Fibroblast of the aortic adventitia (primary cell): ENCODE results near the gene WDR43. TPM values are rescaled to one million over a fixed set of nuclear protein-coding genes. Genes with fewer than 3 reads are reported as not detected.

Experiments used
- DNase-seq: peaks from one replicate; pipeline ENCODE4 v3.0.0-alpha.2; 2010; ENCODE audit warnings: low read depth
- H3K4me3 ChIP-seq: 2 replicates; pipeline ENCODE4 v1.5.1; 2011; ENCODE audit warnings: low read depth, mild to moderate bottlenecking, control low read depth, low read length, moderate library complexity
- total RNA-seq: library from RNA; depleted of rRNA; stranded (reverse); fragments of >200 nt; gene quantifications from 2 replicates; pipeline ENCODE4 v1.2.3, GENCODE V29; 2012; ENCODE audit warnings: low replicate concordance
- TF ChIP-seq, protein P1 (sequence below): IDR thresholded peaks from 2 replicates; pipeline ENCODE4 v1.5.1; 2011; ENCODE audit warnings: mild to moderate bottlenecking, low read length, control low read depth, inconsistent platforms; ENCODE audit not compliant: insufficient read depth

The WDR43 gene
- total RNA-seq, 1 donor, result 80.2 TPM

DNA sequence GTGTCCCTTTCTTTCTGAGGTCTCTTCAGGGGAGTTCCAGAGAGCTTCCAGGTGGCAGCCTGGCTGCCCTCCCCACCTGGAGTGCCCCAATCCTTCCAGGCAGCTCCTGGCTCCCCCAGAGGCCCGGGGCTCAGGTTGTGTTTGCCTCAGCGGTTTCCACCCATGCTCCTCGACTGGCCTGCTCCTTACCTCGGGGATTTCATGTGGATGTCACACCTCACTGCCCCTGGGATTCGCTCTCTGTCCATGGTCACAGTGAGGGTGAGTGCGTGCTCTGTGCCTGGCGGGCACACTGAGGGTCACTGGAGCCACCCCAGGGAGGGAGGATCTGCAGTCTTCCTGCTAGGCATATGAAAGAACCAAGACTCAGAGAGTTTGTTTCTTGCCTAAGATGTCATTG, 84.6 kb downstream of the WDR43 start:
- DNase-seq, result no peak
- no peak overlapping the region for H3K4me3 ChIP-seq
- TF ChIP-seq, protein P1, sequence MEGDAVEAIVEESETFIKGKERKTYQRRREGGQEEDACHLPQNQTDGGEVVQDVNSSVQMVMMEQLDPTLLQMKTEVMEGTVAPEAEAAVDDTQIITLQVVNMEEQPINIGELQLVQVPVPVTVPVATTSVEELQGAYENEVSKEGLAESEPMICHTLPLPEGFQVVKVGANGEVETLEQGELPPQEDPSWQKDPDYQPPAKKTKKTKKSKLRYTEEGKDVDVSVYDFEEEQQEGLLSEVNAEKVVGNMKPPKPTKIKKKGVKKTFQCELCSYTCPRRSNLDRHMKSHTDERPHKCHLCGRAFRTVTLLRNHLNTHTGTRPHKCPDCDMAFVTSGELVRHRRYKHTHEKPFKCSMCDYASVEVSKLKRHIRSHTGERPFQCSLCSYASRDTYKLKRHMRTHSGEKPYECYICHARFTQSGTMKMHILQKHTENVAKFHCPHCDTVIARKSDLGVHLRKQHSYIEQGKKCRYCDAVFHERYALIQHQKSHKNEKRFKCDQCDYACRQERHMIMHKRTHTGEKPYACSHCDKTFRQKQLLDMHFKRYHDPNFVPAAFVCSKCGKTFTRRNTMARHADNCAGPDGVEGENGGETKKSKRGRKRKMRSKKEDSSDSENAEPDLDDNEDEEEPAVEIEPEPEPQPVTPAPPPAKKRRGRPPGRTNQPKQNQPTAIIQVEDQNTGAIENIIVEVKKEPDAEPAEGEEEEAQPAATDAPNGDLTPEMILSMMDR, result no peak

DNA sequence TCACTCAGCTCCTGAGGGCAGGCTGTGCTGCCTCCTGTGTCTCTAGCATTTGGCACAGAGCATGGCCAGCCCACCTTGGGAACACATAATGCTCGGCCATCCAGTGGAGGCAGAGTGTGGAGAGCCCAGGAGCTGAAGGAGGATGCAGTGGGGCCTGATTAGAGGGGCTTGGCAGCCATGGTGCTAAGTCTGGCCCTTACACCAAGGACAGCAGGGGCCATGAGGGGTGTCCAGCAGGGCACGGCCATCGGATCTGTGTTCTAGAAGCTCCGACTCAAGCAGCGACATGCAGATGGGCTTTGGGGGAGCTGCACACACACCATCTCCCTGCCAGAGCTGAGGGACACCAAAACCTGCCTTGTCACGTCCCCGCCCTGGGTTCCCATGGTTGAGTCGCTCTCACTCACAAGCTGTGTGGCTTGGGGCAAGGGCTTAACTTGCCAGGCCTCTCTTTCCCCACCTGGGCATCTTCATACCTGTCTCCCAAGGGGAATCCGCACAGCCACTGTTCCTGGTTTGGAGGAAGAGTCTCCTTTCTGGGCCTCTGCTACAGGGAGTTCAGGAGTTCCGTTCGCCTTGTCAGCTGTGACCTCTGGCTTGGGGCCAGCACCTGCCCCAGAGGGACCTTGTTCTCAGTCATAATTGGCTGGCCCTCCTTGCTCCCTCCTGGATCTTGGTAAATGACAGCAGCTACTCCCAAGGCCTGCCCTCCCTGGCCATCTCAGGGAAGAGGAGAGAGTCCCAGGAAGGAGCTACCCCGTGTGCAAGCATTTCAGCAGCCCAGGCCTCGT, 85.3 kb downstream of the WDR43 start:
- TF ChIP-seq, protein P1, result no peak
- H3K4me3 ChIP-seq, result no peak overlapping the region
- no peak for DNase-seq

GRCh38 chr2:28980368-28981015, 86.0 kb downstream of the WDR43 start:
- TF ChIP-seq, protein P1, result no peak
- DNase-seq, result no peak
- H3K4me3 ChIP-seq, result no peak overlapping the region

DNA sequence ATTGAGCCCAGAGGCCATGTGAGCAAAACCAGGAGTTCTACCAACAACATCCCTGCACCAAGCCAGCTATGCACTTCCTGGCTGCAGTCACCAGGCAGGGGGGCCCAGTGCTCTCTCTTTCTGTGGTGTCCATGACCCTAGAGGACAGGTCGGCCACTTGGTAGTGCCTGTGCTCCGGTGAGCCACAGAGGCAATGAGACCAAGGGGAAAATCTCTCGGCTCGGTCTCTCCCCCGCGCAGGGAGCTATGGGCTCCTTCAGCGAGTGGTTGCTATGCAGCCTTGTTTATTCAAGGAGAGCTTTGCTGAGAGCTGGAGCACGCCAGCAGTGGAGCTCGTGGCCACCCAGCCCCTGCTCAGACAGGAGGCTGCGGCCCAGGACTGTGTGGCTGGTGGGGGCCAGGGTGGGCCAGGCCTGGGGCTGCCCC, 86.6 kb downstream of the WDR43 start, which contains the start of gene TOGARAM2:
Gene TOGARAM2, plus strand, starts transcription at position 283 of the 426 bp plus-strand sequence. CDS start 13,537 bp downstream, outside the sequence.
- peak; percentile 13 for DNase-seq
- no peak within 1 kb of the TSS for H3K4me3 ChIP-seq
- TF ChIP-seq, protein P1, result no peak

- no peak for DNase-seq
- H3K4me3 ChIP-seq, result no peak overlapping the region
- TF ChIP-seq, protein P1, result no peak
Observed at GRCh38 chr2:28981620-28982376, 87.3 kb downstream of the WDR43 start.

DNA sequence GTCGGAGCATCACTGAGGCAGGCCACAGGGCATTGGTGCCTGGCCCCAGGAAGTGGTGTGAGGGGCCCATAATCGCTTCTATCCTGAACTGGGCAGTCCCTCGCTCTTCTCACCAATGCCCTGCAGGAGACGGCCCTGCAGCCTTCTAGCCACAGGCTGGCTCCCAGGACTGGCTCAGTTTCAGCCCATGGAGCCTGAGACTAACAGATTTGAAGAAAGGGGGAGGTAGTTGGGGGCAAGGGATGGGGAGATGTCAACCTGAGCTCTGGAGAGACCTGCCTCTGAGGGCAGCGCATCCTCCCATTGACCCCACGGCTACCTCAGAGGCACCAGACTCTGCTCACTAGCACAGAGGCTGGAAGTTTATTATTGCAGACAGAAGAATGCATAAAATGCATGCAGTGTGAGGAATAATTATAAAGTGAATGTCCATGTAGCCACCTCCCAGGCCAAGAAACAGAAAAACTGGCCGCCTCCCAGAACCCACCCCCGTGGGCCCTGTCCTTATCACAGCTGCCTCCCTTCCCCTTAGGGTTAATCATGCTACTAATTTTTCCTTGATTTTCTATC, 88.0 kb downstream of the WDR43 start:
- no peak overlapping the region for H3K4me3 ChIP-seq
- TF ChIP-seq, protein P1, result no peak
- DNase-seq, result no peak
